ENCODE results near the gene NPLOC4.

The NPLOC4 gene

DNA sequence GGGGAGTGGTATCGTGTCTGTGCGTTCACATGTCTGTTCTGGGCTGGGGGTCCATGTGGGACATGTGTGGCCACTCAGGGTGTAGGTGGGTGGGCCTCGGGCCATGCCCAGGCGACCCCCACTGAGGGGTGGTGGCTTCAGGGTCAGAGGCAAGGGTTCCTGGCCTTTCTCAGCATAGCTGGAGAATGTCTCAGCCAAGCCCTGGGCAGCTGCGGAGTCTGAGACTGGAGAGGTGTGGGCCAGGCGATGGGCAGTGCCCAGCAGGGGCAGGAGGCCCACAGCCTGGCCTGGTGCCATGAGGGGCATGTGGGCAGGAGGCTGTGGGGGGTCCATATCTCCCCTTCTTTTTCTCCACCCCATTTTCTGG, 107.5 kb downstream of the NPLOC4 start:
- Histone ChIP-seq H3K36me3 (ENCODE audit: control insufficient read depth, insufficient read depth, low read length) (no peaks in the 10 kb centered on the region), H3K27ac (ENCODE audit: low read depth, low read length, severe bottlenecking) (no peak overlapping the region), H3K4me3 (ENCODE audit: extremely low read depth, insufficient read depth, low read length, poor library complexity, severe bottlenecking) (no peak overlapping the region), H3K9me3 (ENCODE audit: control insufficient read depth, low read length) (no peaks in the 10 kb centered on the region), H3K4me1 (ENCODE audit: control insufficient read depth, insufficient read depth, low read length, poor library complexity, severe bottlenecking) (no peaks in the 10 kb centered on the region)
- WGBS, 2 experiments (ENCODE audit: insufficient coverage in 2 of 2), result 87 to 92% methylated on average over 4 to 6 of the region's 6 CpGs

DNA sequence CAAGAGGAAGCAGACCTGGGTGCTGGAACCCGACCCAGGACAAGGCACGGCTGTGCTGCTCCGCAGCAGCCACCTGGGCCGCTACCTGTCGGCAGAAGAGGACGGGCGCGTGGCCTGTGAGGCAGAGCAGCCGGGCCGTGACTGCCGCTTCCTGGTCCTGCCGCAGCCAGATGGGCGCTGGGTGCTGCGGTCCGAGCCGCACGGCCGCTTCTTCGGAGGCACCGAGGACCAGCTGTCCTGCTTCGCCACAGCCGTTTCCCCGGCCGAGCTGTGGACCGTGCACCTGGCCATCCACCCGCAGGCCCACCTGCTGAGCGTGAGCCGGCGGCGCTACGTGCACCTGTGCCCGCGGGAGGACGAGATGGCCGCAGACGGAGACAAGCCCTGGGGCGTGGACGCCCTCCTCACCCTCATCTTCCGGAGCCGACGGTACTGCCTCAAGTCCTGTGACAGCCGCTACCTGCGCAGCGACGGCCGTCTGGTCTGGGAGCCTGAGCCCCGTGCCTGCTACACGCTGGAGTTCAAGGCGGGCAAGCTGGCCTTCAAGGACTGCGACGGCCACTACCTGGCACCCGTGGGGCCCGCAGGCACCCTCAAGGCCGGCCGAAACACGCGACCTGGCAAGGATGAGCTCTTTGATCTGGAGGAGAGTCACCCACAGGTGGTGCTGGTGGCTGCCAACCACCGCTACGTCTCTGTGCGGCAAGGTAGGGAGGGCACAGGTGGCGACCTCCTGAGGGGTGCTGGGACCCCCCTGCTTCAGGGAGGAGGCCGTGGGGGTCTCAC, 108.1 kb downstream of the NPLOC4 start:
- Histone ChIP-seq H3K4me1 (ENCODE audit: control insufficient read depth, insufficient read depth, low read length, poor library complexity, severe bottlenecking) (no peaks in the 10 kb centered on the region), H3K4me3 (ENCODE audit: extremely low read depth, insufficient read depth, low read length, poor library complexity, severe bottlenecking) (no peak overlapping the region), H3K36me3 (ENCODE audit: control insufficient read depth, insufficient read depth, low read length) (no peaks in the 10 kb centered on the region), H3K27ac (ENCODE audit: low read depth, low read length, severe bottlenecking) (no peak overlapping the region), H3K9me3 (ENCODE audit: control insufficient read depth, low read length) (no peaks in the 10 kb centered on the region)
- WGBS, 2 experiments (ENCODE audit: insufficient coverage in 2 of 2), result 93 to 94% methylated on average over 59 to 62 of the region's 62 CpGs

DNA sequence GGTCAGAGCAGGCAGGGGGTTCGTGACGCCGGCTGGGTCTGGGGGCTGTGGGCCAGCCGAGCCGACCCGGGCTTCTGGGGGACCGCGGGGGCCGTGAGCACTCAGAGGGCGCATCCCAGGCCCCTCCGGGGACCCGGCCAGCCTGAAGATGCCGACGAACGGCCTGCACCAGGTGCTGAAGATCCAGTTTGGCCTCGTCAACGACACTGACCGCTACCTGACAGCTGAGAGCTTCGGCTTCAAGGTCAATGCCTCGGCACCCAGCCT, 108.6 kb downstream of the NPLOC4 start:
- H3K36me3 ChIP-seq (ENCODE audit: control insufficient read depth, insufficient read depth, low read length), result no peaks in the 10 kb centered on the region
- no peaks in the 10 kb centered on the region for H3K9me3 ChIP-seq (ENCODE audit: control insufficient read depth, low read length)
- H3K4me3 ChIP-seq (ENCODE audit: extremely low read depth, insufficient read depth, low read length, poor library complexity, severe bottlenecking), result no peak overlapping the region
- no peak overlapping the region for H3K27ac ChIP-seq (ENCODE audit: low read depth, low read length, severe bottlenecking)
- 82 to 86% methylated on average over 12 to 18 of the region's 20 CpGs for WGBS, 2 experiments (ENCODE audit: insufficient coverage in 2 of 2)
- peaks cover 3% of the 10 kb centered on the region for H3K4me1 ChIP-seq (ENCODE audit: control insufficient read depth, insufficient read depth, low read length, poor library complexity, severe bottlenecking)

DNA sequence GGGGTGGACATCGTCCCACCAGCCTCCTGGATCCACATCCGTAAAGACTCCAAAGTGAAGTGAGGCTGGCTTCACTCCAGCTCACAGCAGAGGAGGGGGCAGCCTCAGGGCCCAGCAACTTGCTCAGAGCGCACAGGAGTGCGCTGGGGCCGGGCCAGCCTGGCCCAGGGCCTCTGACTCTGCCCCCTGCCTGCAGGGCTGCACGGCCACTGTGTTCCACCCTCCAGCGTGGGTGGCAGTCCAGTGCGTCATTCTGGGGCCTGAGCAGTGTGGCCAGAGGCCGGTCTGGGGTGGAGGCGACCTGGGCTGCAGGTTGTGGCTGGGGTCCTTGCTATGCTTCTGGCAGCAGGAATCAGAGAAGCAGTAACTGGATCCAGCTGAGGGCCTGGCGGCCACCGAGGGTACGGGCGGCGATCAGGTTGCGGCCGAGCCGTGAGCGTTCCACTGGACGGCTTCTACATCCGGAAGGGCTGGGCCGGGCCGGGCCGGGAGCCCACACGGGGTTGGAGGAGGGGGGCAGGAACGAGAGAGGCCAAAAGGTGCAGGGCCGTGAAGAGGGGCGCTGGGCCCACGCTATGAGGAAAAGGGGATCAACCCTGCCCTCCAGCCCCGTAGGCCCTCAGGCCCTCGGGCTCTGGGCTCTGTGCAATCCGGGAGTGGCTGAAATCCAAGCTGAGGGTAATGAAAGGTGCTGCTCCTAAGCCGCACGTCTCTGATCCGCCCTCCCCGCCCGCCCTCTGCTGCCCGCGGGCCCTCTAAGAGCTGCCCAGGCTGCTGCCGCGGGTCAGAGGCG, 109.1 kb downstream of the NPLOC4 start, which contains the start of gene FSCN2:
FSCN2 (plus strand) TSS at position 787 of the 793 bp plus-strand sequence. CDS start 155 bp downstream, outside the sequence.
- 83 to 88% methylated on average over 38 to 41 of the region's 42 CpGs for WGBS, 2 experiments (ENCODE audit: insufficient coverage in 2 of 2)
- no peaks in the 10 kb centered on the region for H3K9me3 ChIP-seq (ENCODE audit: control insufficient read depth, low read length)
- peaks cover 3% of the 10 kb centered on the region for H3K4me1 ChIP-seq (ENCODE audit: control insufficient read depth, insufficient read depth, low read length, poor library complexity, severe bottlenecking)
- H3K36me3 ChIP-seq (ENCODE audit: control insufficient read depth, insufficient read depth, low read length), result no peaks in the 10 kb centered on the region
- H3K4me3 ChIP-seq (ENCODE audit: extremely low read depth, insufficient read depth, low read length, poor library complexity, severe bottlenecking), result no peak within 1 kb of the TSS
- H3K27ac ChIP-seq (ENCODE audit: low read depth, low read length, severe bottlenecking), result no peak within 1 kb of the TSS

DNA sequence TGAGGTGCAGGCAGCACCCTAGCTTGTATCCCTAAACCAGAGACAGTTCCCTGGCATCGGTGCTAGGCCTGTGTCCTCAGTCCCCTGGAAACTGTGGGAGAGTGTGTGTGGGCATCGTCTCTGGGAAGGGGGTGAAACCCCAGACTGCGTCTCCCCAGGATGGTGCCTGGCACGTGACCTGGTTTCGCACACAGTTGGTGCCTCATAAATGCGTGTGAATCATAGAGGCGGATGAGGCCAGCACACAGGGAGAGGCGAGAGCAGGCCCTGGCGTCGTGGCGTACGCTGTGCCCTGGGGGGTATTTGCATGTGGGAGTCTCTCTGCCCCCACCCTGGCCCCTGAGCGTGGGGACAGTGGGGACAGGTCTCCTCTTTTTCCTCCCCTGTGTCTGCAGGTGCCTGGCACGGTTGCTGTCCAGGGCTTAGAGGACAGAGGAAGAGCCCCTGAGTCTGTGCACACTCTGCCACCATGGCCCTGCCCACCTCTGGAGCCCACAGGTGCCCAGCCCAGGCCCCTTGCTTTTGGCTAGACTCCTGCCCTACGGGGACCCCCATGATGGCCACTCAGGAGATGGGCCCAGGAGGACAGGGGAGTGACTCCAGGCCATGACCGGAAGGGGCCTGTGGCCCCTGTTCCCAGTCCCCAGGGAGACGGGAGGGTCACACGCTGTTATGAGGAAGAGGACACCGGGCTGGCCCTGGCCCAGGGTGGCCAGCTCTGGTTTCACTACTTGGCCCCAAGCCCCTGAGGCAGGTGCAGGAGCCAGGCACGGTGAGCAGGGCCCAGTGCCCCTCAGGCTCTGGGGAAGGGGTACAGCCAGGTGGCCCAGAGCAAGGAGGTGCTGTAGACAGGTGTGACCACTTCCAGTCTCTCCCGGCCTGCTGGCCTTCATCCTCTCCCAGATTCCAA, 110.0 kb downstream of the NPLOC4 start:
- Histone ChIP-seq H3K9me3 (ENCODE audit: control insufficient read depth, low read length) (no peaks in the 10 kb centered on the region), H3K4me3 (ENCODE audit: extremely low read depth, insufficient read depth, low read length, poor library complexity, severe bottlenecking) (no peak overlapping the region), H3K27ac (ENCODE audit: low read depth, low read length, severe bottlenecking) (no peak overlapping the region), H3K36me3 (ENCODE audit: control insufficient read depth, insufficient read depth, low read length) (no peaks in the 10 kb centered on the region), H3K4me1 (ENCODE audit: control insufficient read depth, insufficient read depth, low read length, poor library complexity, severe bottlenecking) (peaks cover 3% of the 10 kb centered on the region)
- WGBS, 2 experiments (ENCODE audit: insufficient coverage in 2 of 2), result 90 to 96% methylated on average over 19 of the region's 21 CpGs

DNA sequence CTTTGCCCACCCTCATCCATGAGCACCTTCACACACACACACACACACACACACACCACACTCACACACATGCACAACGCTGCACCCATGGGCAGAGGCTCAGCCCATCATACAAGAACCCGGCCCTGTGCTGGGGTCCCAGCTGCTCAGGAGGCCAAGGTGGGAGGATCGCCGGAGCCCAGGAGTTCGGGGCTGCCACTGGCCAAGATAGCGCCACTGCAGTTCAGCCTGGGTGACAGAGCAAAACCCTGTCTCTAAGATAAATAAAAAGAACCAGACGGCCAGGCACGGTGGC, 112.1 kb downstream of the NPLOC4 start:
- H3K36me3 ChIP-seq (ENCODE audit: control insufficient read depth, insufficient read depth, low read length), result no peaks in the 10 kb centered on the region
- no peak overlapping the region for H3K4me3 ChIP-seq (ENCODE audit: extremely low read depth, insufficient read depth, low read length, poor library complexity, severe bottlenecking)
- no peaks in the 10 kb centered on the region for H3K9me3 ChIP-seq (ENCODE audit: control insufficient read depth, low read length)
- H3K27ac ChIP-seq (ENCODE audit: low read depth, low read length, severe bottlenecking), result no peak overlapping the region
- H3K4me1 ChIP-seq (ENCODE audit: control insufficient read depth, insufficient read depth, low read length, poor library complexity, severe bottlenecking), result peaks cover 3% of the 10 kb centered on the region
- 92% methylated on average over 7 to 8 of the region's 8 CpGs for whole genome bisulfite sequencing, 2 experiments (ENCODE audit: insufficient coverage in 2 of 2)

DNA sequence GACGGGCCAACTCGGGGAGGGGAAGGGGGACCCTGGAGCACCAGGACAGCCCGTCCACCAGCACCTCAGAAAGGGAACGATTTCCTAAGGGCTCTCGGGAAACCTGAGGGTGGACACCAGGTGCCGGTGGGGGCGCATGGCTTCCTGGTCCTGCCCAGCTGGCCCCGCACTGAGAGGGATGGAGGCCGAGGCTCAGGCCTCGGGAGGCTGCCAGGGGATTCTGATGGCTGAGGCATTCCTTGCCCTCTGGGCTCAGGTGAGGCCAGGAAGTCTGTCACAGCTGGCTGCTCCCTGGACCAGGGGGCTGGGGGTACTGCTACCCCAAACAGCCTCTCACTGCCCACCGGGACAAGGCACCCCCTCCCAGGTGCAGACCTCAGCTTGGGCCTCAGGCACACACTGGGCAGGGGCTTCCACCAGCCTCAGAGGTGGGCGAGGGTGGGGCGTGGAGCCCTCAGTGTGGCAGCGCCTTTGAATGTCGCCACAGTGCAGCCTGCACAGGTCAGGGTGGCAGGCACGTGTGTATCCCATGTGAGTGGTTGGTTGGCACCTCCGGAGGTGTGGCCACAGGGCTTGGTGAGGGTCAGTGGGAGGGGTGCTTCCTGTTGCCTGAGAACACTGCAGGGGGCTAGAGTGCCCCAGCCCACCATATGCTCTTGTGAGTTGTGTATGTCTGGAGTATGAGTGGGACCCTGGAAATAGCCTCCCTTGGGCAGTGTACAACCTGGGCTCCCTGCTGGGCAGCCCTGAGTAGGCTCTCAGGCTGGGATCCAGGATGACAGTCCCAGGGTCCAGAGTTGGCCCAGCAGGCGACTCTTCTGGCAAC, 112.7 kb downstream of the NPLOC4 start:
- WGBS, 2 experiments (ENCODE audit: insufficient coverage in 2 of 2), result 87 to 88% methylated on average over 11 to 16 of the region's 18 CpGs
- H3K36me3 ChIP-seq (ENCODE audit: control insufficient read depth, insufficient read depth, low read length), result no peaks in the 10 kb centered on the region
- H3K27ac ChIP-seq (ENCODE audit: low read depth, low read length, severe bottlenecking), result no peak overlapping the region
- peaks cover 8% of the 10 kb centered on the region for H3K4me1 ChIP-seq (ENCODE audit: control insufficient read depth, insufficient read depth, low read length, poor library complexity, severe bottlenecking)
- H3K9me3 ChIP-seq (ENCODE audit: control insufficient read depth, low read length), result no peaks in the 10 kb centered on the region
- H3K4me3 ChIP-seq (ENCODE audit: extremely low read depth, insufficient read depth, low read length, poor library complexity, severe bottlenecking), result no peak overlapping the region

DNA sequence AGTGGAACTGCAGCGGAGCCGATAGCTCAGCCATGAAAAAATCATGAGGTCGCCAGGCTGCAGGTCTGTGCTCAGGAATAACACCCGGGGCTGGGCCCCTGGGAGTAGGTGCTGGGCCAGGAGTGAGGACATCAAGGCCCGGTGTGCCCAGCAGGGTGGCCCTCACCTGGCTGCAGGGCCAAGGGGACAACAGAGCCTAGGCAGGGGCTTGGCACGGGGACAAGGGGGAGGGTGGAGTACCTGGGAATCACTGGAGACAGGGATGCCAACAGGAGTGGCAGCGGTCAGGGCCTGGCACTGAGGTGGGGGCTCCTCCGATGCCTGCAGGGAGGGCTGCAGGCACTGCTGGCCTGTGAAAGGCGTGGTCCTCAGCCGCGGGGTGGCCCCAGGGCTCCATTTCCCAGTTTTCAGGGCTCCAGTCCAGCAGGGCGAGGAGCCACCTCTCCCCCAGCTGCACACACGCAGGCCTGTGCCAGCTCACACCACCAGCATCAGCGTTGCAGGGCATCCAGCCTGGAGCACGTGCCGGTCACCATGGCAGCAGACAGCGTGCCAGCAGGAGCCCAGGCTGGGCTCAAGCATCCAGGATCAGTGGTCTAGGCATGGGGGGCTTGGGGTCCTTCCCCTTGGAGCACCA, 113.4 kb downstream of the NPLOC4 start:
- Histone ChIP-seq H3K9me3 (ENCODE audit: control insufficient read depth, low read length) (no peaks in the 10 kb centered on the region), H3K36me3 (ENCODE audit: control insufficient read depth, insufficient read depth, low read length) (no peaks in the 10 kb centered on the region), H3K27ac (ENCODE audit: low read depth, low read length, severe bottlenecking) (no peak overlapping the region), H3K4me1 (ENCODE audit: control insufficient read depth, insufficient read depth, low read length, poor library complexity, severe bottlenecking) (peaks cover 11% of the 10 kb centered on the region), H3K4me3 (ENCODE audit: extremely low read depth, insufficient read depth, low read length, poor library complexity, severe bottlenecking) (no peak overlapping the region)
- 62 to 64% methylated on average over 17 of the region's 17 CpGs for WGBS, 2 experiments (ENCODE audit: insufficient coverage in 2 of 2)

DNA sequence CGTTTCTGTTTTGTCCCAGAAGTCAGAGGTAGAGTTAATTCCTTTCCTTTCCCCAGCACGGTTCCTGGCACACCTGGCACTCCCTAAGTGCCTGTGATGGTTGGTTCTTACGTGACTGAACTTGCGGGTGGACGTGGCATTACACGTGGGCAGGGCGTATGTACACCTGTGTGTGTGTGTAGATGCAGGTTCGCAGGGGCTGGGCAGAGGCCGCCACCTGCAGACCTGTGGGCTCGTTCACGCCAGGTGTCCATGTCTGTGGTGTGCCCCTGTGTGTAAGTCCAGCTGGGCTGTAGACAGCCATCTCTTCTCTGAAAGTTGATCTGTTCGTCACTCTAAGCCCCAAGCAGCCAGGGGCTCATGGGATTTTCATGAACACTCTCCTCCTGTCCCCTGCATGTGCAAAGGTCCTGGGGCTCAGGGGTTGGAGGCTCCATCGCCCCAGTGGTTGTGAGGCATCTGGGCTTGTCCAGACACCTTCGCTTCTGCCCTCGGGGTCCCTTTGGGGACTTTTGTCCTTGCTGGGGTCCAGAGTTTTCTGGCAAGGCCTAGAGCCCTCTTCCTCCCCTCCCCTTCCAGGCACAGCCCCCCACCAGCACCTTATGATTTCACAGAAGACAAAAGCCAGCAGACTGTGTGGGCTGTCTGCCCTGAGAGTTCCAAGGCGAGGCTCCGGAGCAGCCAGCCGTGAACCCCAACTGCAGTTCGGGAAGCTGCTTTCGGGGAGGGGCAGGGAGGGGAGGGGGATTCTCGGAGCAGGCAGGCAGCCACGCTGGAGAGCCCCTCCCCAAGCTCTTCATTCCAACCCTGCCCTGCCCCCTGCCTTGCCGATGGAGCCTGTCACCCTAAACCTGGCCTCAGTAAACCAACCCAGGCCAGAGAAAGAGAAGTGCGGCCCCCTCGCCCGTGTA, 114.2 kb downstream of the NPLOC4 start:
- peaks cover 18% of the 10 kb centered on the region for H3K4me1 ChIP-seq (ENCODE audit: control insufficient read depth, insufficient read depth, low read length, poor library complexity, severe bottlenecking)
- no peaks in the 10 kb centered on the region for H3K9me3 ChIP-seq (ENCODE audit: control insufficient read depth, low read length)
- WGBS, 2 experiments (ENCODE audit: insufficient coverage in 2 of 2), result 63 to 68% methylated on average over 18 to 20 of the region's 26 CpGs

More for the DNA sequence above, 114.2 kb downstream of the NPLOC4 start:
- H3K4me3 ChIP-seq (ENCODE audit: extremely low read depth, insufficient read depth, low read length, poor library complexity, severe bottlenecking), result no peak overlapping the region
- no peak overlapping the region for H3K27ac ChIP-seq (ENCODE audit: low read depth, low read length, severe bottlenecking)
- no peaks in the 10 kb centered on the region for H3K36me3 ChIP-seq (ENCODE audit: control insufficient read depth, insufficient read depth, low read length)

Data from mesodermal cell (in vitro differentiated cells).